HepG2 (cell line): ENCODE data around the gene LHPP. TPM values are rescaled to one million over a fixed set of nuclear protein-coding genes. Genes with fewer than 3 reads are reported as not detected.

Experiments used
- ATAC-seq: fragments of 200-7000 bp; cut with Tn5 transposase; 3 replicates; pipeline ENCODE4 v1.9.1; 2020; ENCODE audit warnings: mild to moderate bottlenecking, moderate library complexity
- BruUV-seq: library from RNA; stranded (reverse); fragments of 400-500 nt; replicated peaks from 2 replicates; lab custom pipeline; 2021; lab: Mats Ljungman, UMichigan
- CTCF ChIA-PET: fragments of 300-600 bp; formaldehyde crosslinking; extraction: SDS; loops from one replicate; lab custom pipeline; 2021; ENCODE audit warnings: low total read pairs, inconsistent platforms, low intra/inter-chr PET ratio; lab: Yijun Ruan, JAX
- POLR2A ChIA-PET: fragments of 350-600 bp; sonication (Branson Sonifier 250); formaldehyde crosslinking; loops from one replicate; lab custom pipeline; 2020; ENCODE audit warnings: antibody characterized with exemption, inconsistent platforms; lab: Yijun Ruan, JAX
- DNase-seq: peaks from one replicate; pipeline ENCODE4 v3.0.0-alpha.2; 2015; ENCODE audit warnings: low spot score
- FAIRE-seq: peaks from 3 replicates; lab custom pipeline; 2011; peaks lifted over from hg19 to GRCh38; lab: Jason Lieb, UNC
- H2AFZ ChIP-seq: one replicate; pipeline ENCODE4 v1.6.1; 2011; ENCODE audit warnings: low read length, inconsistent platforms
- H3K27ac ChIP-seq: fragments of 300-600 bp; 3 replicates; pipeline ENCODE4 v1.8.0; 2011; ENCODE audit warnings: mixed run types, mild to moderate bottlenecking, mixed read lengths, low read length, inconsistent platforms; ENCODE audit not compliant: insufficient read depth; ENCODE audit errors: extremely low read length
- H3K27me3 ChIP-seq, 2 experiments: fragments of 200-600 bp in 1 of 2; 2 replicates in 1 of 2; 3 replicates in 1 of 2; pipeline versions ENCODE4 v1.6.0 to v1.8.0; 2011; ENCODE audit warnings: low read length in 2 of 2, mild to moderate bottlenecking in 2 of 2, moderate library complexity in 2 of 2, inconsistent platforms in 1 of 2; ENCODE audit not compliant: insufficient read depth in 2 of 2, control insufficient read depth in 1 of 2
- H3K36me3 ChIP-seq, 2 experiments: fragments of 200-600 bp in 1 of 2; replicated peaks in 1 of 2; 2 replicates in 1 of 2; 3 replicates in 1 of 2; pipeline versions ENCODE4 v1.5.1 to v1.8.0; 2011; ENCODE audit warnings: low read length in 2 of 2, inconsistent platforms in 1 of 2; ENCODE audit not compliant: insufficient read depth in 2 of 2, control insufficient read depth in 1 of 2
- H3K4me1 ChIP-seq: 2 replicates; pipeline ENCODE4 v1.5.1; 2012; ENCODE audit warnings: low read length, inconsistent platforms; ENCODE audit not compliant: insufficient read depth
- H3K4me2 ChIP-seq: 2 replicates; pipeline ENCODE4 v1.6.0; 2011; ENCODE audit warnings: low read depth, low read length, inconsistent platforms
- H3K4me3 ChIP-seq, 3 experiments: fragments of 200-600 bp in 1 of 3; sonication (generic), shearing (Covaris generic) in 1 of 3; replicated peaks in 1 of 3; 2 replicates each; pipeline ENCODE4 v1.5.1; 2011 to 2016; ENCODE audit warnings: low read length in 3 of 3, inconsistent platforms in 2 of 3, low read depth in 2 of 3, mild to moderate bottlenecking in 2 of 3, control low read depth in 1 of 3, mixed read lengths in 1 of 3; ENCODE audit not compliant: insufficient read depth in 1 of 3
- H3K79me2 ChIP-seq: one replicate; pipeline ENCODE4 v1.6.1; 2011; ENCODE audit warnings: low read length, inconsistent platforms; ENCODE audit not compliant: insufficient read depth
- H3K9ac ChIP-seq: 2 replicates; pipeline ENCODE4 v1.6.0; 2011; ENCODE audit warnings: mild to moderate bottlenecking, low read depth, low read length, inconsistent platforms; ENCODE audit not compliant: insufficient read depth
- H3K9me3 ChIP-seq: 2 replicates; pipeline ENCODE4 v1.5.1; 2012; ENCODE audit warnings: mild to moderate bottlenecking, low read length
- H4K20me1 ChIP-seq: 2 replicates; pipeline ENCODE4 v1.6.0; 2011; ENCODE audit warnings: inconsistent platforms, mild to moderate bottlenecking, low read length, moderate library complexity; ENCODE audit not compliant: insufficient read depth
- DBP ChIP-seq: sonication (generic); formaldehyde crosslinking; IDR thresholded peaks from 2 replicates; pipeline ENCODE4 v1.4.0; 2020; ENCODE audit warnings: missing genetic modification reagents; ENCODE audit errors: not compliant biosample characterization
- FOXP1 ChIP-seq, 2 experiments: fragments of 450-650 bp in 1 of 2; IDR thresholded peaks; 2 replicates each; pipeline ENCODE4 v1.6.1; 2017 to 2018; ENCODE audit warnings: antibody characterized with exemption in 1 of 2
- KAT7 ChIP-seq: IDR thresholded peaks from 2 replicates; pipeline ENCODE4 v1.6.1; 2018; ENCODE audit warnings: borderline replicate concordance, missing compliant biosample characterization
- MAX ChIP-seq: IDR thresholded peaks from 2 replicates; pipeline ENCODE4 v1.6.1; 2012; ENCODE audit warnings: inconsistent platforms
- MEIS1 ChIP-seq: sonication (generic); formaldehyde crosslinking; IDR thresholded peaks from 2 replicates; pipeline ENCODE4 v1.9.0; 2021; ENCODE audit warnings: mild to moderate bottlenecking, missing genetic modification reagents, moderate library complexity, borderline replicate concordance
- MNT ChIP-seq: fragments of 450-650 bp; IDR thresholded peaks from 2 replicates; pipeline ENCODE4 v1.6.1; 2016
- NKX3-1 ChIP-seq: sonication (generic); formaldehyde crosslinking; IDR thresholded peaks from 2 replicates; pipeline ENCODE4 v1.5.0; 2020; ENCODE audit warnings: missing genetic modification reagents
- PRDM15 ChIP-seq: sonication (generic); formaldehyde crosslinking; IDR thresholded peaks from 2 replicates; pipeline ENCODE4 v1.4.0; 2020; ENCODE audit warnings: missing genetic modification reagents
- TOPORS ChIP-seq: sonication (generic); formaldehyde crosslinking; IDR thresholded peaks from 2 replicates; pipeline ENCODE4 v1.8.0; 2023; ENCODE audit warnings: mild to moderate bottlenecking, missing genetic modification reagents
- ZBTB34 ChIP-seq: sonication (generic); formaldehyde crosslinking; IDR thresholded peaks from 2 replicates; pipeline ENCODE4 v1.8.0; 2022; ENCODE audit warnings: mild to moderate bottlenecking, missing genetic modification reagents
- ZNF124 ChIP-seq: sonication (generic); formaldehyde crosslinking; IDR thresholded peaks from 2 replicates; pipeline ENCODE4 v1.4.0; 2020; ENCODE audit warnings: missing genetic modification reagents
- ZNF235 ChIP-seq: sonication (generic); formaldehyde crosslinking; IDR thresholded peaks from 2 replicates; pipeline ENCODE4 v1.8.1; 2023; ENCODE audit warnings: mild to moderate bottlenecking, missing genetic modification reagents, borderline replicate concordance
- ZNF556 ChIP-seq: sonication (generic); formaldehyde crosslinking; IDR thresholded peaks from 2 replicates; pipeline ENCODE4 v1.4.0; 2020; ENCODE audit warnings: mild to moderate bottlenecking, missing genetic modification reagents, borderline replicate concordance
- ZNF709 ChIP-seq: sonication (generic); formaldehyde crosslinking; IDR thresholded peaks from 2 replicates; pipeline ENCODE4 v1.5.0; 2020; ENCODE audit warnings: mild to moderate bottlenecking, missing genetic modification reagents
- ZNF770 ChIP-seq: sonication (generic); formaldehyde crosslinking; IDR thresholded peaks from 2 replicates; pipeline ENCODE4 v1.5.0; 2020; ENCODE audit warnings: mild to moderate bottlenecking, missing genetic modification reagents
- WGBS: methylation state at CpG from one replicate; pipeline ENCODE4 v1.1.6; 2017; ENCODE audit warnings: low lambda C conversion rate; 5-methylcytosine and 5-hydroxymethylcytosine counted together
- in situ Hi-C: cut with HindIII; loops from 2 replicates; pipeline ENCODE4 v1.10.0; 2017; ENCODE audit warnings: low pct_unique_long_range_greater_than_20kb; ENCODE audit not compliant: extremely low pct_ligation_motif_present
- intact Hi-C: fragments of 100-400 bp; cut with micrococcal nuclease; formaldehyde crosslinking; loops from one replicate; pipeline ENCODE4 v1.10.0; 2022; ENCODE audit not compliant: unreplicated experiment
- polyA plus RNA-seq, 8 experiments: library from polyadenylated mRNA; depleted of rRNA in 3 of 8; stranded (reverse) in 7 of 8; unstranded in 1 of 8; fragments of >200 nt; fragmentation: Illumina TruSeq in 4 of 8; extraction: Trizol in 4 of 8; gene quantifications; 2 replicates each; pipeline versions ENCODE4 v1.2.1 to v1.2.3, GENCODE V29; 2011 to 2016; ENCODE audit warnings: low read depth in 4 of 8, missing spikeins in 1 of 8, mixed read lengths in 1 of 8; ENCODE audit not compliant: insufficient read depth in 1 of 8
- total RNA-seq, 5 experiments: library from RNA; depleted of rRNA; stranded (reverse); fragments of >200 nt; fragmentation: Illumina TruSeq; extraction: Trizol; gene quantifications; 2 replicates each; pipeline ENCODE4 v1.2.3, GENCODE V29; 2016; ENCODE audit warnings: low read depth in 1 of 5

LHPP gene
- total and polyA plus RNA-seq, 2 of the 13 experiments (the other 11 are each of a cell fraction or from before 2014, with no cell fraction given) = 5.2 to 13.1 TPM

GRCh38 chr10:124637746-124638145 is 176.1 kb downstream of the LHPP start:
- BruUV-seq = no TSS peak
- TF ChIP-seq ZNF235 (no peak), ZNF709 (CRISPR knock-in tag) (no peak), TOPORS (CRISPR knock-in tag) (no peak), ZNF556 (CRISPR knock-in tag) (no peak), MNT (no peak), FOXP1 (IDR thresholded peaks at IDR 0.05) (no peak), FOXP1 (CRISPR knock-in tag; IDR thresholded peaks at IDR 0.05) (no peak), PRDM15 (CRISPR knock-in tag) (no peak), KAT7 (CRISPR knock-in tag) (no peak), NKX3-1 (no peak), ZNF770 (CRISPR knock-in tag) (no peak), ZBTB34 (no peak), MEIS1 (CRISPR knock-in tag) (no peak), DBP (CRISPR knock-in tag) (no peak), MAX (no peak), ZNF124 (CRISPR knock-in tag) (no peak)

More at GRCh38 chr10:124637746-124638145, 176.1 kb downstream of the LHPP start:
- H3K36me3 ChIP-seq = peaks cover 1 to 3% of the 10 kb centered on the region in 2 experiments; a peak in 4 of 5 replicates
- DNase-seq (no peak), ATAC-seq (no peak), FAIRE-seq (no peak)
- in situ Hi-C loops (no loop called here), intact Hi-C loops (no loop called here)
- over 99% methylated on average over 8 of the region's 8 CpGs for WGBS
- H4K20me1 ChIP-seq = 0 out of 2 replicates have a peak, but pooled peaks cover 3% of the 10 kb centered on the region
- no peaks in the 10 kb centered on the region for H3K27me3 ChIP-seq
- H3K9me3 ChIP-seq = no peaks in the 10 kb centered on the region
- POLR2A ChIA-PET = no interaction called here
- H2AFZ ChIP-seq = no peak overlapping the region
- no peaks in the 10 kb centered on the region for H3K79me2 ChIP-seq
- H3K4me1 ChIP-seq = no peaks in the 10 kb centered on the region
- no peak overlapping the region for H3K27ac ChIP-seq
- H3K4me3 ChIP-seq = no peak overlapping the region
- H3K4me2 ChIP-seq = no peak overlapping the region
- CTCF ChIA-PET = no interaction called here
- no peak overlapping the region for H3K9ac ChIP-seq
